ENCODE results near the gene KRTAP19-7. TPM values are rescaled to one million over a fixed set of nuclear protein-coding genes. Genes with fewer than 3 reads are reported as not detected.

The KRTAP19-7 gene
- total RNA-seq: not detected in 2 replicates

GRCh38 chr21:30561264-30561895 lies at the start of gene KRTAP19-7:
Gene KRTAP19-7, minus strand, starts transcription at chr21:30561314. Its CDS starts 25 bp downstream, at chr21:30561289.

GRCh38 chr21:30600787-30601186 lies 39.7 kb upstream of the KRTAP19-7 start, which contains the start of gene KRTAP22-1:
Gene KRTAP22-1, plus strand, starts transcription at chr21:30601087.

GRCh38 chr21:30598802-30599201 lies 37.7 kb upstream of the KRTAP19-7 start, which contains the start of gene KRTAP6-2:
Gene KRTAP6-2, minus strand, starts transcription at chr21:30598902. Its CDS starts 28 bp downstream, at chr21:30598874.

GRCh38 chr21:30592140-30592539 lies 31.0 kb upstream of the KRTAP19-7 start, which contains the start of gene KRTAP6-3:
Gene KRTAP6-3, plus strand, starts transcription at chr21:30592440. Its CDS starts 6 bp downstream, at chr21:30592446.

GRCh38 chr21:30590297-30590696 lies 29.2 kb upstream of the KRTAP19-7 start, which contains the start of gene KRTAP22-2:
Gene KRTAP22-2, minus strand, starts transcription at chr21:30590397.

GRCh38 chr21:30541764-30542163 lies 19.4 kb downstream of the KRTAP19-7 start, which contains the start of gene KRTAP19-6:
Gene KRTAP19-6, minus strand, starts transcription at chr21:30541864. Its CDS starts 31 bp downstream, at chr21:30541833.

Other genes starting within 250 kb of the KRTAP19-7 start
- not detected in 2 replicates for gene KRTAP26-1, start 241.0 kb downstream of the KRTAP19-7 start, total RNA-seq
- not detected in 2 replicates for gene KRTAP27-1, start 223.6 kb downstream of the KRTAP19-7 start, total RNA-seq
- gene KRTAP23-1, start 212.7 kb downstream of the KRTAP19-7 start, total RNA-seq: not detected in 2 replicates
- not detected in 2 replicates for gene KRTAP13-2, start 189.0 kb downstream of the KRTAP19-7 start, total RNA-seq
- not detected in 2 replicates for gene KRTAP13-1, start 165.3 kb downstream of the KRTAP19-7 start, total RNA-seq
- not detected in 2 replicates for gene KRTAP13-3, start 135.4 kb downstream of the KRTAP19-7 start, total RNA-seq
- not detected in 2 replicates for gene KRTAP13-4, start 131.1 kb downstream of the KRTAP19-7 start, total RNA-seq
- gene KRTAP15-1, start 121.0 kb downstream of the KRTAP19-7 start, total RNA-seq: not detected in 2 replicates
- gene KRTAP19-1, start 80.9 kb downstream of the KRTAP19-7 start, total RNA-seq: not detected in 2 replicates
- not detected in 2 replicates for gene KRTAP19-2, start 73.9 kb downstream of the KRTAP19-7 start, total RNA-seq
- gene KRTAP19-3, start 69.3 kb downstream of the KRTAP19-7 start, total RNA-seq: not detected in 2 replicates
- gene KRTAP19-4, start 64.1 kb downstream of the KRTAP19-7 start, total RNA-seq: not detected in 2 replicates
- not detected in 2 replicates for gene KRTAP19-5, start 59.2 kb downstream of the KRTAP19-7 start, total RNA-seq
- gene KRTAP19-6, start 19.4 kb downstream of the KRTAP19-7 start, total RNA-seq: not detected in 2 replicates
- gene KRTAP22-2, start 29.1 kb upstream of the KRTAP19-7 start, total RNA-seq: not detected in 2 replicates
- gene KRTAP6-3, start 31.1 kb upstream of the KRTAP19-7 start, total RNA-seq: not detected in 2 replicates
- gene KRTAP6-2, start 37.6 kb upstream of the KRTAP19-7 start, total RNA-seq: not detected in 2 replicates
- gene KRTAP22-1, start 39.8 kb upstream of the KRTAP19-7 start, total RNA-seq: not detected in 2 replicates
- gene KRTAP6-1, start 52.6 kb upstream of the KRTAP19-7 start, total RNA-seq: not detected in 2 replicates
- gene KRTAP20-1, start 55.1 kb upstream of the KRTAP19-7 start, total RNA-seq: not detected in 2 replicates
- gene KRTAP20-4, start 59.3 kb upstream of the KRTAP19-7 start, total RNA-seq: not detected in 2 replicates
- gene KRTAP20-2, start 73.9 kb upstream of the KRTAP19-7 start, total RNA-seq: not detected in 2 replicates
- not detected in 2 replicates for gene KRTAP20-3, start 81.5 kb upstream of the KRTAP19-7 start, total RNA-seq
- gene KRTAP21-3, start 157.5 kb upstream of the KRTAP19-7 start, total RNA-seq: not detected in 2 replicates
- not detected in 2 replicates for gene KRTAP21-2, start 185.9 kb upstream of the KRTAP19-7 start, total RNA-seq
- gene KRTAP21-1, start 194.1 kb upstream of the KRTAP19-7 start, total RNA-seq: not detected in 2 replicates

All from regular cardiac myocyte (primary cell).